Neural progenitor cell (in vitro differentiated cells): Measurements from ENCODE around the gene FHOD3.

Experiments
- CTCF ChIP-seq: fragments of 200-600 bp; sonication (generic); IDR thresholded peaks from 2 replicates; pipeline ENCODE4 v1.5.1; 2017; ENCODE audit warnings: antibody characterized with exemption, mild to moderate bottlenecking
- EZH2 ChIP-seq: fragments of 200-600 bp; sonication (generic); IDR thresholded peaks from 2 replicates; pipeline ENCODE4 v1.6.1; 2017; ENCODE audit warnings: antibody characterized with exemption, mild to moderate bottlenecking, moderate library complexity

- peak; percentile 8 for TF ChIP-seq CTCF
- no peak for TF ChIP-seq EZH2
Measured at GRCh38 chr18:36424741-36425142, 127.2 kb downstream of the FHOD3 start.
